Ishikawa (cell line): ENCODE measurements around the gene GLYATL1.

Source experiments
- REST ChIP-seq: IDR thresholded peaks from 2 replicates; pipeline ENCODE4 v1.6.1; 2012; ENCODE audit warnings: low read depth, mild to moderate bottlenecking
- TCF12 ChIP-seq: IDR thresholded peaks from 2 replicates; pipeline ENCODE4 v1.6.1; 2012; ENCODE audit warnings: low read depth

- no peak for TF ChIP-seq REST
- TF ChIP-seq TCF12: no peak
Observed at GRCh38 chr11:58924230-58924629, 15.1 kb upstream of the GLYATL1 start.
